ENCODE data around the gene PLCH2.

Gene PLCH2

DNA sequence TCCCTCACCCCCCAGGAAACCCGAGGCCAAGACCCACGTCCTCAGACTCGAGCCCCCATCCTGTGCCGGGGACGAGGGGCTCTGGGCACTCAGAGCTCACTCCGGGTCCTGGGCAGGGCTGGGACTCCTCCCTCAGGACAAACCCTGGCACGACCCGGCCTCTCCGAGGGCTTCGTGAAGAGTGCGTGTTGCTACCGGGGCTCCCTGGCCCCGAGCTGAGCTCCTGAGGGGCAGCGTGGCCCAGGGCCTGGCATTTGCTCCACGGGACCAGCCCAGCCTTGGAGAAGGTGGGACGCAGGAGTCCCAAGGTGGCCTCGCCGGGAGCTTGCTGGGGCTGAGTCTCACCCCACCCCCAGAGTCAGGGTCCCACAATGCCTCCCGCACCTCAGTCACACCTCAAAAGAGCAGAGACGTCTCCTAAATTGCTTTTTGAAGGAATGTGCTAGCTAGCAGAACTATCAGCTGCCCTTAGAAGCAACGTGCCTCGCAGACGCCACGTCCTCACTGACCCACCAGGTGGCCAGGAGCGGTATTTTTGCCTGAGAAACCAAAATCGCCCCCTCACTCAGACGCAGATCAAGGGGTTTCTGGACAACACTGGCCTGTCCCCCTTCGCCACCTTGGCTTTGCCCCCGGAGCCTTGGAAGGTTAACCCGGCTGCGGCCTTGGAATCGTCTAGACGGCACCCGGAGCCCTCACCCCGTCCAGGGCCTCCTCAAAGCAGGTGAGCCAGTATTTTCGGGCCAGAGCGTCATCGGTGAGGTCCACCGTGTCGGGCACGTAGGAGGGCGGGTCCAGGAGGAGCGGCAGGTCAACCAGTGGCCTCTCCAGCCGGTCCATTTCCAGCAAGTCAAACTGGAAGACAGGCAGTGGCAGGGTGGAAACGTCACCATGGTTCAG lies 39.0 kb downstream of the PLCH2 start:
- no peak for DNase-seq (ENCODE audit: low read depth, low spot score)

DNA sequence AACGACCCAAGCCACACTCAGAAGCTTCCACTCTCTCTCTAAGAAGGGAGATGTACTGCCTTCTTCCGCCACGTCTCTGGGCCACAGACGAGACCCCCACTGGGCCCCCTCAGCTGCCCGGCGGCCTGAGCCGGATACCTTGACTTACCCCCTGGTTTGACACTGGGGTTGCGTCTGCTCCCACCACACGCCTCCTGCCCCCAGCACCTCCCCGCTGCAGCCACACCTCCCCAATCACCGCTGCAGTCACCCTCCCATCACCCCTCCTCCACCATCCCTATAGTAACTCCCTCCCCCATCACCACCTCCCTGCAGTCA lies 39.6 kb downstream of the PLCH2 start:
- no peak for DNase-seq (ENCODE audit: low read depth, low spot score)

DNA sequence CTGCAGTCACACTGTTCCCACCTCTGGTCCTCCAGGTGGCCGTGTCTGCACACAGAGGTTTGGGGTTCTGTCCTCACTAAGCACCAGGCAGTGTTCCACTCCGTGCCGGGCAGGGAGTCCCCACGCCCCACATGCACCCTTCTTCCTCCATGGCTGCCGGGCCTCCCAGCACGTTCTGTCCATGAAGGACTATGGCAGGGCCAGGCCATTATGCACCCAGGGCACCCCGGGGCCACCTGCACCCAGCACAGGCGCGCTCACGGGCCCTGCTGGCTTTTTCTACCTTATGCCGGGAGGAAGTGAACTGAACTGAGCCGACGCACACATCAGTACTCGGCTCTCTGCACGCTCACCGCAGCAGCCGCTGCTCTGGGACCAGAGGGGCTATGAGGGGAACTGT lies 40.0 kb downstream of the PLCH2 start:
- DNase-seq (ENCODE audit: low read depth, low spot score), result no peak

DNA sequence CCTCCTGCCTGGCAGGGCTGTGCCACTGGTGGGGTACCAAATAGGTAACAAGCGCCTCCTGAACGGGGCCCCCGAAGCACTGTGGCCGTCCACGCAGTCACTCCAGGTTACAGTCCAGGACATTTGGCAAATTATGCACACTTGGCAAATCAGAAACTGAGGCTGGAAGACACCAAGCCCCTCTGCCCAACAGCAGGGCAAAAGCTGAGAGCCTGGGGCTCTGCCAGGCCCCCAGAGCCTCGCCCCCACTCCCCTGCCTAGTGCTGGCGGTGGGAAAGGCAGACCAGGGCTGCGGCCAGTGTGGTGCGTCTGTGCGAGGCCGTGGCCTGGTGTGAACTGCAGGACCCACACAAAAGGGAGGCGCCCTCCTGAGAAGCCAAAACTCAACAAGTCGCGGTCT lies 40.9 kb downstream of the PLCH2 start:
- DNase-seq (ENCODE audit: low read depth, low spot score), result no peak

DNA sequence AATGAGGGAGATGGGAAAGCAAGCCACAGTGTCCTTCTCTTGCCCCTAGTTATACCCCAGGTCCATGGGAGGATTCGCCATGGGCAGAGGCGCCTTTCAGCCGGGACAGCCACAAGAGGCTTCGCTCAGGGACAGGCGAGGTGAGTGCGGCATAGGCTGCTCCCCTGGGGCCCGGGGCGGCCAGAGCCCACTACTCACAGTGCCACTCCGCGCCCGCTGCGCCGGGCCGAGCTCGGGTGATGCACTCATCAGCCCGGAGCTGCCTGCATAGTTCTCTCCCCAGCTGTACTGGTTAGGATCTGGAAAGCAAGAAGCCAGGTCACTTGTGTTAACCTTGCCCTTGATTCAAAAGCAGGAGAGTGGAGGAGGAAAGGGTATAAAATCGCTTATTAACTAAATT lies 41.9 kb downstream of the PLCH2 start:
- DNase-seq (ENCODE audit: low read depth, low spot score), result no peak

DNA sequence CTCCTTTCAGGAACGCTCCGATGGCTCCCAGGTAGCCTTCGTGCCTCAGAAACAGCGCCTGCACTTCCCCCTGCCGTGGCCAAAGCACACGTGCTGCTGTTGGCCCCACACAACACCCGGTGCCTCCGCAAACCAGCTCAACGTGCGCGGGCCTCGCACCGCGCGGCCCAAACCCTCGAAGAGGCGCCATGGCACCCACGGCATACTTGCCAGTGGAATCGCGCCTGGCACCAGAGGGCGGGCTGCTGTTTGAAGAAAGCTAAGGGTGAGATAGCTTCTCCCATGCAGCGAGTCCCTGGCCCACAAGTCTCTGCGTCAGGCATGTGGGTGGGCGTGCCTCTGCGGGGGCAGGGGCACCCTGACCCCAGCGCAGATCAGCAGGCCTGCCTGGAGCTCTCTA lies 42.4 kb downstream of the PLCH2 start:
- no peak for DNase-seq (ENCODE audit: low read depth, low spot score)

DNA sequence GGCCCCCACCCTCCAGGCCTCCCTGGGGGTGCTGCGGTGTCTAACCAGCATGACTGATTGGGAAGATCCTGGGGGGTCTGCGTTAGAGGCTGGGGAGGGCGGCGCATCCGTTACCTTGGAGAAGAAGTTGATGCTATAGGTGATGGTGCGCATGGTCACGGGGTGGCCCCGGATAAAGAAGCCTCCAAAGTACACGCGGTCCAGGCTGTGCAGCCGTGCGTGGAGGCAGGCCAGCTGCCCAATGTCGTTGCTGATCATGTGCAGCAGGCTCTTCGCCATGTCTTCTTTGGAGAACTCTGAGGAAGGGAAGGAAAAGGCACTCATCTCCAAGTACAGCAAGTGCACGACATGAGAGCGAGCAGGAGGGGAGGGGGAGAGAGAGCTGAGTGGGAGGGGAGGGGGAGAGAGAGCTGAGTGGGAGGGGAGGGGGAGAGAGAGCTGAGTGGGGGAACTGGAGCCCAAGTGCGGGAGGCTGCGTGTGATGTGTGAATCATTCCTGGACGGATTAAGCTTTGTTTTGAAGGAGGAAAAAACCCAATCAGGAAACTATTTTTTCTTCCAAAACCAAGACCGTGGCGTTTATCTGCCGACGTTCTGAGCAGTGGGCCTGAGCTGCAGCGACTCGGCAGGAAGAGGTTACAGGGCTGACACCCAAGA lies 43.1 kb downstream of the PLCH2 start:
- no peak for DNase-seq (ENCODE audit: low read depth, low spot score)

DNA sequence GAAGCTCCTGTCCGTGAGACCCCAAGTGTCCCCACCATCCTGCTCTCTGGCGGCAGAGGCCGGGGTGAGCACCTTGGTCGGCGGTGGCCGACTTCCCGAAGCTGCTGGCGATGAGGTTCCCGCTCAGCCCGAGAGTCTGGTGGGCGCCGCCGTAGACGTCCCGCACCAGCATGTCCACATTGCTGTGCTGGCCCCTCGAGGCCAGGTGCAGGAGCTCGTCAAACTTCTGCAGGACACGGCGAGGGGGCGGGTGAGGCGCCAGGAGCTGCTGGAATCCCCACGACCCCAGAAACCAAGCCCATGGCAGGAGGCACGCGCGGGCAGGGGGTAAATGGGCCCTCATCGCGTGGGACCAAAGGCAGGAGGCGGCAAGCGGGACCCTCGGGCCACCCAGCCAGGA lies 43.6 kb downstream of the PLCH2 start:
- no peak for DNase-seq (ENCODE audit: low read depth, low spot score)

DNA sequence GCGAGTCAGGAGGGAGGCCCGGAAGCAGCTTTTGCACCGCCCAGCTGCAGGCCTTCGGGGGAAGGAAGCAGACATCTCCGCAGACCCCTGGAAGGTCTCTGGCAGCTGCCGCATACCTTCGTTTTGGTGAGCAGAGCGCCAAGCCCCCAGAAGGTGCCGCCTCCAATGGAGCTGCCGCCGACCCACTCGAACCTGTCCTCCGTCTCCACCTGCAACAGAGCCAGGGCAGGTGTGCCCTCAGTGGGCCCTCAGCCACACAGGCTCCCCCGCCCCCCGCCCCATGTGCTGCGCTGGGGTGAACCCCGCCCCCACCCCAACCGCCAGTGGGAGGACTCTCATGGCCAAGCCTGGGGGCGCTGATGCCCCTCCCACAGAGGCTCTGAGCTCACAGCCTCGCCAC lies 44.1 kb downstream of the PLCH2 start:
- no peak for DNase-seq (ENCODE audit: low read depth, low spot score)

DNA sequence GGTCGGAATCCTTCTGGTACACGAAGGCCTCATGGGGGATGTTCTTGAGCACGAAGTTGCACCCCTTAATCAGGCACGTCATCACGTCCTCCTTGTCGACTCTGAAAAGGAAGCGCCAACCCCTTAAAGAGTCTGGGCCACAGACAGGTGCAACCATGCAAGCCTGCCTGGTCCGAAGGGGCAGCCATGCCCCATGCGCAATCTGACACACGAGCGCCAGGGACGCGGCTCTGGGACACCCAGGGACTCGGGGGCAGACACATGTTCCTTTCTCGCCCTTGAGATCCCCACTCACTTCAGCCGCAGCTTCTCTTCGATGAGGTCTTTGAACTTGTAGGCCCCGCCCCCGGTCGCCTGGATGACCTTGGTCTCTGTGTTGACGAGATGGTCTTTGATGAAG lies 44.7 kb downstream of the PLCH2 start:
- no peak for DNase-seq (ENCODE audit: low read depth, low spot score)

DNA sequence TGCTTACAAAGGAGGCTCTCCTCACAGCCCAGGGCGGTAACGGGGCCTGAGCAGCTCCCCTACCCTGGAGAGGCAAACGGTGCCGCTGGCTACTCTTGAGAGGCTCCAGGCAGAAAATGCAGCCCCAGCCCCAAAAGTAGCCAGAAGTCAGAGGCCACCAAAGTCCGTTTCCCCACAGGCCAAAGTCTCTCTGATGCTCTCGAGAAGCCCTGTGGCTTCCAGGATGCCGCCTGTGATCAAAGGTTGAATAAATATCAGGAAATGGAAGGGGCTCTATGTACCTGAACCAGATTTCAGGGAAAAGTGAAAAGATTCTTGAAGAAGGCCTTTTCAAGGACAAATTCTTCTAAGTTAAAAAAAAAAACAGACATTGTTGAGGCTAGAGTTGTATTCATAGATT lies 46.1 kb downstream of the PLCH2 start:
- DNase-seq (ENCODE audit: low read depth, low spot score), result no peak

DNA sequence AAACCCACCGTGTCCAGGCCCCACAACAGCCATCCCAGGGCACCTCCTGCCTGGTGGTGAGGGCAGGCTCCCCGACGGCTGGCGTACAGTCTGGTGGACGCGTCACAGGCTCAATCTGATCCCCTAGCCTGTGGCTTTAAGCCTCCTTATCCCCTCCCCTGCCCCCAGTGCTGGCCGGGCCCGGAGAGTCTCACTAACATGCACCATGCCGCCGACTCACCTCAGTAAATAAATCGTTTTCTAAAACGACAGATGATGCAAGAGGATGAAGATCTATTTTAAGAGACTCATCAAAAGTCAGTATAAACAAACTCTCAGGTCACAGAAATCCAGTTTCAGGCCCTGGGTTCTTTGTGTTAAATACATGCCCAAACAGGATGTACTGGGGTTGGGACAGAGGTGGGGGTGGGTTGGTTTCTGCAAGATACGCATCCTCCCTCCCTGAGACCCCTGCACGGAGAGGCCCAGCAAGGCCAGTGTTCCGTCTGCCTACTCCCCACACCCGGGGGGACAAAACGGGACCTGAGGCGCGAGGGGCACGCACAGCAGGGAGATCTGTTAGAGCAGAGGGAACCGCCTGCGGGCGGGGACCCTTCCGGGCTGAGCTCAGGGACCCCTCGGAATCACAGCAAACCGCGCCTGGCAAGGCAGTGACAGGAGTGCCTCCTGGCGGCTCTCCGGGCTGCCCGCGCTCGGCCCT lies 47.3 kb downstream of the PLCH2 start:
- no peak for DNase-seq (ENCODE audit: low read depth, low spot score)

DNA sequence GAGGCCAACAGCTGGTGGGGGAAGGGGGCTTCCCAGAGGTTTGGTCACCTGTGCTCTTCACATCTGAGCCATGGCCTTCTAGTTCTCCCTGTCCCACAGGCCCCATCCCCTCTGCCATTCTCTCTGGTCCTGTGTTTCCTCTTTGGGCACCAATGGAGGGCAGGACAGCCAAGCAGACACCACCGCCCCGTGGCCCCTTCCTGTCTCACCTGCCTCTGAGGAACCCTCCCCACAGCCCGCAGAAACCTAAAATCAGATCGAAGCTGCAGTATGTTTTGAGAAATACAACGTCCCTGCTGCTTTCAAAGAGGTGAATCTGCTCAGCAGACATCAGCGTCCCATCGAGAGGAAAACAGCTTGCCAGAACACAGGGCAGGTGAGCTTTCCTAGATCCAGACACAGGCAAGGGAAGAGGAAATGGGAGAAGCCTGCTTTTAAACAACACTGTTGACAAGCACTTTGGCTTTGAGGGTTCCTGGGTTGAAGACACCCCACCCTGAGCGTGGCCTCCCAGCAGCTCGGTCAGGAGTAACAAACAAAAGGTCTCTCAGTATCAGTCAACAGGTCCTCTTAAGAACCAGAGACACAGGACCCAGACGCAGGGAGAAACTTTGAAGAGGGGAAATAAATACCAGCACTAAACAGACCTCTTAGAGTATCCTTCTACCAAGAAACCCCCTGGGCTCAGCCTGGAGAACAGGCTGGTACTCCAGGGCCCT lies 48.0 kb downstream of the PLCH2 start:
- no peak for DNase-seq (ENCODE audit: low read depth, low spot score)

DNA sequence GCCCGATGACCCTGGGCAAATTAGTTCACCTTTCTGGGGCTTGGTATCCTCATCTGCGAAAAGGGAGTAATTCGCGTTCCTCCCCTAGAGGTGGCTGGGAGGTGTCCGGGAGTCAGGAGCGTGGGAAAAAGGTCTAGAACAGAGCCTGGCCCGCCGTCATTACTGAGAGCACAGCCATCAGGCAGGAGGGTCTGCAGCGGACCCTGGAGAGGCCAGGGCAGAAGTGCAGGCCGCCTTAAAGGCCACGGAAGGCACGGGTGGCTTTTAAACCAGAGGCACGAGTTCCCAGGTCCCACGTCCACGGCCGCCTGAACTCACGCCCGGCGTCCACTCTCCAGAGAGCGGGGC lies 49.5 kb downstream of the PLCH2 start:
- DNase-seq (ENCODE audit: low read depth, low spot score), result no peak

DNA sequence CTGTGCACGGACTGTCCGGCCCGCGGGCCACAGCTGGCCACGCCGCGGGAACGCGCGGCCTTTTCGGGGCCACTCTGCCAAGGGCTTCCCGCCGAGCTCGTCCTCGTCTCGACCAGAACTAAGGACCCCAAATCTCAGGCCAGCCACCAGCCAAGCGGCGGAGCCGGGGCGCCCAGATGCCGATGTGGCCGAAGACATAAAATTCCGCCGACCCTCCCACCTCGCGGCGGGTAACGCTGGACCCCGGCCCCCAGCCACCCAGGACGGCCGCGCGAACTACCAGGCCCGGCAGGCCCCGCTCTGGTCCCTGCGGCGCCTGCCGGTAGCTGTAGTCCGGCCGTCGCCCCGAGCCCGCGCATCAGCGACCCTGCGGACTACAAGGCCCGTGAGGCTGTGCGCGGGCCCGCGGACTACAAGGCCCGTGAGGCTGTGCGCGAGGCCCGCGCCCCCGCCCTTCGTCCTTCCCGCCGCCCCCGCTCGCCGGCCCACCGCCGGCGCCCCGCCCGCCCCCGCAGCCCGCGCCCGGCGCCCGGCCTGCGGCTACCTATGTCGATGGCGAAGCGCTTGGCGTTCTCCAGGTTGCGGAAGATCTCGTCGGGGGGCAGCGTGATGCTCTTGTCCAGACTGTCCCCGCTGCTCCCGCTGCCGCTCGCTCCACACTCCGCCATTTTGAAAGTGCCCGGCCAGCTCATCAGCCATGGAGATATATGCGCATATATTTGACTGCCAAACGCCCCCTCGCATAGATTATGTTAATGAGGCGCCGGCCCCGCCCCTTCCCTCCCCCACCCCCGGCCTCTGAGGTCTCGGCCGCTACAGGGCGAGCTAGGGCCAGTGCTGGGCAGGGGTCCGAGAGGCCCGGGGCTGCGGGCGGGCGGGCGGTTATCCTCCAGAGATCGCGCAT lies 50.1 kb downstream of the PLCH2 start, which contains the start of gene PANK4:
Gene PANK4 (minus strand): TSS at position 677 of the 904 bp plus-strand sequence. CDS start 9 bp downstream, at position 668.
- peak; percentile 84 for DNase-seq (ENCODE audit: low read depth, low spot score)

DNA sequence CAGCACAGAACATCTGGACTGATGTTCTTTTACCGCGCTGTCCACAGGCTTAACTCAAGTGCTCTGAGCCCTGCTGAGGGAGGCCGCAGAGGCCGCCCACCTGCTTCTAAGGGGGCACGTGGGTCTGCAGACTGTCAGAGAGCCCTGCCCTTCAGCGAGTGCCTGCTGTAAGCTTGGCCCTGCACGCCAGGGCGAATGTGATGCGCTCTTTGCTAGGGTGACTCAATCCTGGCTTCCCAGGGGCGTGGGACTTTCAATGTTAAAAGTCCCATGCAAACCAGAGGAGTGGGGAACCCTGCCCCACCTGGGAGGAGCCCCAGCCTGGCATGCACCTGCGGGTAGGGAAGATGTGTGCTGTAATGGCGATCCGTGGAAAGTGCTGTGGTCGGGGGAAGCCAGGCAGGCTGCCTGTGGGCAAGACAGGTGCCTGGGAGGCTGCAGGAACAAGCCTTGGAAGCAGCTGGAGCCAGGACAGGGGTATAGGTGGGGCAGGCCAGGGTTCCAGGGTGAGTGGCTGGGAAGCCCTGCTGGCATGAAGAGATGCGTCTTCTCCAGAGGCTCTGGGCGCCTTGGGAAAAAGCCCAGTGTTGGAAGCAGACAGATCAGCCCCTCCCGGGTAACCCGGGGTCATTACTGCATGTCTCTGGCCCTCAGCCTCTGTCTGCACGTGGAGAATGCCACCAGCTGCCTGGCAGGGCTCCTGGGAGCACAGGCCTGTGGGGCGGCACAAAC lies 50.9 kb downstream of the PLCH2 start:
- DNase-seq (ENCODE audit: low read depth, low spot score), result no peak

DNA sequence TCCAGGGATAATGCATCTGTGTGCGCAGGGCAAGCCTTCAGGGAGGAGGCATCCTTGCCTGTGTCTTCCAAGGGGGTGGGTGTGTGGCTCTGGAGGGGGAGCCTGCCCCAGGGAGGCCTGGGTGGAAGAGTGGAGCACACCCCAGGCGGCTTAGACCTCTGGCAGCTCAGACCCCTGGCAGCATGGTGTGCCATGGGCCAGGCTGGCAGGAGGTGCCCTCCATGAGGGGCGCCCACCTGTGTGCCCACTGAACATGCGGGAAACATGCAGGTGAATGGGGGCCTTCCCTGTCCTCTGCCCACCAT lies 51.4 kb downstream of the PLCH2 start:
- DNase-seq (ENCODE audit: low read depth, low spot score), result no peak

DNA sequence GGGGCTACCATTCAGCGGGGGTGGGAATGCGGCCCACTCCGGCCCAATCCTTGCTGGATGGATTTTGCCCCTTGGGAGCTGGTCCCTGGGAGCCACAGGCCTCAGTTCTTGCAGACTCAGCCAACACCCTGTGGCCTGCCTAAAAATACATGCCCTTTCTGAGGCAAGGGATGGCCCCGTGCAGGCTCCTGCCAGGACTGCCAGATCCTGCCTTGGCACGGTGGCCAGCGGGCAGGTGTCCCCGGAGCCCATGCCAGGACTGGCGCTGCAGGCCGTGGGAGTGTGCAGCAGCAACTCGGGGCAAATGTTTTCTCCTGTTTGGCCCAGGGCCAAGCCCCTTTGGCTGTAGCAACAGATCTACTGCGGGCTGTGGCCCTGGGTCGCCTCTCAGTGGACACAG lies 51.9 kb downstream of the PLCH2 start:
- no peak for DNase-seq (ENCODE audit: low read depth, low spot score)

DNA sequence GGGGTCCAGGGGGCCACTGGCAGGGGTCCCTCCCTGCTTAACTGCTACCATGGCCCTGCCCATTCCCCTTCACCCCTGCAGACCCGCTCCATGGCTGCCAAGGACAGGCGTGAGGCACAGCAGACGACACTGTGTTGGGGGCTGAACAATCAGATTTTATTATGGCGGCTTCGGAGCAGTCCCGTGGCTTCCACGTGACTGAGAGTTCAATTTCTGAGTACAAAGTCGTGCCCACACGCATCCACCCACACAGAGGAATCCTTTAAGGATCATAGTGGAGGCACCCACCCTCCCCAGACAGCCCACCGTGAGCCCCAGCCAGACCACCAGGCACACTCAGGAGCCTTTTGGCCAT lies 52.5 kb downstream of the PLCH2 start:
- DNase-seq (ENCODE audit: low read depth, low spot score), result no peak

DNA sequence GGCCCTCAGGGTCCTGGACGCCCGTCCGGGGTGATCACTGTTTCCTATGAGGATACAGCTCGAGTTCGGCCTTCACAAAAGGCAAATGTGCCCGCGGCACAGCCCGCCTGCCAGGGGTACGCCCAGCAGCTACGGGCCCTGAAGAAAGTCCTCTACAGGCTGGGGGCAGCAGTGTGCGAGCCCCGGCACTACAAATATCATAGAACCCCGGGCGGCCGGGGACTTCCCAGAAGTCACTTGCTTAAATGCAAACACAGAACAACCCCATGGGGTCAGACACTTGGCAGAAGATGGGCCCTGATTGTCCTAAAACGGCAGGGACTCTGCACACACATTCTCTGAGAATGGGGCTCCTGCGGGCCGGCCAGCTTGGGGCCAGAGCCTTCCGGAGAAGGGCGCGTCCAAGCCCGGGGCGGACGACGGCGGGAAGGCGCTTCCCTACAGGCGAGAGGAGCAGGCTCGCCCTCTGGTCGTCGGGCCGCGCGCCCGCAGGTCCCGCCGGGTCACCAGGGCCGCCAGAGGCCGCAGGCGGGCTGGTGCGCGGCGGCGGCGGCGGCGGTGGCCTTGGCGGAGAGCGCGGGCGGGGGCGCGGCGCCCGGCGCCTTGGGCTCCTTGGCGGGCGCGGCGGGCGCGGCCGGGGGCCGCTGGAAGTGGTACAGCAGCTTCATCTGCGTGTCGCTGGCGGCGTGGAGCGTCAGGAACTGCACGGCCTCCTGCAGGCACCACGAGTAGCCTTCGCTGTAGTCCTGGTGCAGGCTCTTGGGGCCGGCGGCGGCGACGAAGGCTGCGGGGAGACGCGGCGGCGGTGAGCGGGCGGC lies 53.1 kb downstream of the PLCH2 start:
- DNase-seq (ENCODE audit: low read depth, low spot score), result no peak
